K562 (cell line): ENCODE results near the gene ZNF814. TPM values are rescaled to one million over a fixed set of nuclear protein-coding genes. Genes with fewer than 3 reads are reported as not detected.

Experiments used
- ATAC-seq: fragments of 200-7000 bp; cut with Tn5 transposase; 3 replicates; pipeline ENCODE4 v1.9.1; 2020; ENCODE audit warnings: moderate library complexity
- BruUV-seq: library from RNA; stranded (reverse); fragments of 400-500 nt; replicated peaks from 2 replicates; lab custom pipeline; 2021; lab: Mats Ljungman, UMichigan
- CTCF ChIA-PET: fragments of 300-600 bp; formaldehyde crosslinking; extraction: SDS; loops from one replicate; lab custom pipeline; 2021; ENCODE audit warnings: low intra/inter-chr PET ratio; lab: Yijun Ruan, JAX
- POLR2A ChIA-PET: fragments of 300-600, 350-650 bp; sonication (Branson Sonifier 250); formaldehyde crosslinking; extraction: SDS; loops from one replicate; lab custom pipeline; 2021; ENCODE audit warnings: antibody characterized with exemption, inconsistent platforms; lab: Yijun Ruan, JAX
- DNase-seq, 4 experiments: peaks; one replicate each; pipeline versions ENCODE4 v3.0.0 to v3.0.0-alpha.2; 2011 to 2018; ENCODE audit warnings: low spot score in 3 of 4, mixed read lengths in 3 of 4; ENCODE audit errors: extremely low read depth in 1 of 4
- FAIRE-seq: peaks from 2 replicates; lab custom pipeline; 2011; peaks lifted over from hg19 to GRCh38; lab: Jason Lieb, UNC
- H2AFZ ChIP-seq: 2 replicates; pipeline ENCODE4 v1.6.0; 2011; ENCODE audit warnings: low read depth, low read length, control low read depth, inconsistent platforms
- H3K27ac ChIP-seq: fragments of 200-600 bp; 3 replicates; pipeline ENCODE4 v1.8.0; 2011; ENCODE audit warnings: low read depth, mild to moderate bottlenecking, control low read depth, inconsistent platforms, low read length, moderate library complexity, mixed read lengths; ENCODE audit errors: extremely low read depth
- H3K27me3 ChIP-seq, 2 experiments: fragments of 300-600 bp in 1 of 2; 2 replicates in 1 of 2; 3 replicates in 1 of 2; pipeline versions ENCODE4 v1.6.0 to v1.8.0; 2011; ENCODE audit warnings: inconsistent platforms in 2 of 2, low read length in 2 of 2, mild to moderate bottlenecking in 1 of 2, mixed read lengths in 1 of 2, moderate library complexity in 1 of 2; ENCODE audit not compliant: control insufficient read depth in 2 of 2, insufficient read depth in 2 of 2
- H3K36me3 ChIP-seq: fragments of 300-600 bp; 3 replicates; pipeline ENCODE4 v1.8.0; 2011; ENCODE audit warnings: mild to moderate bottlenecking, low read length, inconsistent platforms; ENCODE audit not compliant: control insufficient read depth, insufficient read depth
- H3K4me1 ChIP-seq, 2 experiments: fragments of 200-600 bp in 1 of 2; replicated peaks in 1 of 2; 2 replicates in 1 of 2; 3 replicates in 1 of 2; pipeline versions ENCODE4 v1.5.1 to v1.8.0; 2011; ENCODE audit warnings: inconsistent platforms in 2 of 2, low read length in 2 of 2, mild to moderate bottlenecking in 1 of 2, mixed read lengths in 1 of 2, moderate library complexity in 1 of 2; ENCODE audit not compliant: control insufficient read depth in 2 of 2, insufficient read depth in 2 of 2
- H3K4me2 ChIP-seq: 2 replicates; pipeline ENCODE4 v1.6.1; 2011; ENCODE audit warnings: low read length, control low read depth, inconsistent platforms, mixed read lengths; ENCODE audit not compliant: insufficient read depth
- H3K4me3 ChIP-seq: fragments of 200-600 bp; sonication (generic), shearing (Covaris generic); 2 replicates; pipeline ENCODE4 v1.5.1; 2016; ENCODE audit warnings: control low read depth, inconsistent platforms
- H3K79me2 ChIP-seq: fragments of 200-600 bp; 3 replicates; pipeline ENCODE4 v1.8.0; 2011; ENCODE audit warnings: low read length, inconsistent platforms; ENCODE audit not compliant: control insufficient read depth, insufficient read depth
- H3K9ac ChIP-seq, 2 experiments: 2 replicates each; pipeline versions ENCODE4 v1.6.0 to v1.6.1; 2011; ENCODE audit warnings: low read depth in 2 of 2, low read length in 2 of 2, control low read depth in 1 of 2, inconsistent platforms in 1 of 2, mild to moderate bottlenecking in 1 of 2, mixed read lengths in 1 of 2; ENCODE audit not compliant: insufficient read depth in 1 of 2
- H3K9me1 ChIP-seq: one replicate; pipeline ENCODE4 v1.6.0; 2011; ENCODE audit warnings: inconsistent platforms, mild to moderate bottlenecking, low read length, moderate library complexity; ENCODE audit not compliant: control insufficient read depth, insufficient read depth
- H3K9me3 ChIP-seq: replicated peaks from 2 replicates; pipeline ENCODE4 v1.5.1; 2011; ENCODE audit warnings: low read depth, low read length, inconsistent platforms; ENCODE audit not compliant: control insufficient read depth, insufficient read depth
- H4K20me1 ChIP-seq: replicated peaks from 2 replicates; pipeline ENCODE4 v1.6.1; 2011; ENCODE audit warnings: low read length, inconsistent platforms, mixed read lengths; ENCODE audit not compliant: control insufficient read depth, insufficient read depth
- MEIS2 ChIP-seq: fragments of 450-650 bp; IDR thresholded peaks from 2 replicates; pipeline ENCODE4 v1.6.1; 2014; ENCODE audit warnings: mild to moderate bottlenecking; ENCODE audit not compliant: partially characterized antibody
- NFIC ChIP-seq: fragments of 450-650 bp; IDR thresholded peaks from 2 replicates; pipeline ENCODE4 v1.6.1; 2017; ENCODE audit warnings: mild to moderate bottlenecking, inconsistent platforms
- SMARCA5 ChIP-seq: fragments of 450-650 bp; IDR thresholded peaks from 2 replicates; pipeline ENCODE4 v1.6.1; 2016
- TSC22D4 ChIP-seq: fragments of 450-650 bp; IDR thresholded peaks from 2 replicates; pipeline ENCODE4 v1.6.1; 2016; ENCODE audit warnings: missing genetic modification characterization, missing biosample characterization, control low read depth
- WGBS: fragments of 100-300 bp; shearing (Covaris generic); methylation state at CpG from one replicate; pipeline ENCODE4 v1.1.6; 2016; ENCODE audit warnings: low coverage, mixed read lengths; ENCODE audit not compliant: insufficient coverage; ENCODE audit errors: missing lambda C conversion rate; 5-methylcytosine and 5-hydroxymethylcytosine counted together
- in situ Hi-C: fragments of 300-500 bp; cut with MboI; formaldehyde crosslinking; loops from 4 replicates; pipeline ENCODE4 v1.15.0; 2018; ENCODE audit warnings: inconsistent platforms, mixed read lengths
- intact Hi-C: fragments of 100-400 bp; cut with micrococcal nuclease; formaldehyde crosslinking; loops from 2 replicates; pipeline ENCODE4 v1.14.2; 2022
- polyA plus RNA-seq, 8 experiments: library from polyadenylated mRNA; depleted of rRNA in 4 of 8; stranded (reverse) in 5 of 8; unstranded in 3 of 8; fragments of >200 nt; fragmentation: Nextera tagmentation in 2 of 8; fragmentation: Illumina TruSeq in 1 of 8; extraction: Ambion mirVana in 2 of 8; extraction: Trizol in 1 of 8; gene quantifications; 2 replicates each; pipeline versions ENCODE4 v1.2.1 to v1.2.3, GENCODE V29; 2011 to 2014; ENCODE audit warnings: inconsistent platforms in 1 of 8, missing spikeins in 1 of 8
- total RNA-seq, 7 experiments: library from RNA; depleted of rRNA in 6 of 7; stranded (reverse); fragments of >200 nt in 6 of 7; fragmentation: Illumina TruSeq in 2 of 7; extraction: Trizol in 2 of 7; gene quantifications; 2 replicates each; pipeline versions ENCODE4 v1.2.1 to v1.2.3, GENCODE V29; 2011 to 2021; ENCODE audit warnings: low replicate concordance in 1 of 7
- TF ChIP-seq, protein P1 (sequence below): fragments of 450-650 bp; IDR thresholded peaks from 2 replicates; pipeline ENCODE4 v1.6.1; 2014; ENCODE audit warnings: low read depth, mild to moderate bottlenecking, moderate library complexity, borderline replicate concordance

The ZNF814 gene
- total and polyA plus RNA-seq, 9 of the 15 experiments (the other 6 are each of a cell fraction or from before 2014, with no cell fraction given): 0.42 to 3.5 (median 1.9) TPM

DNA sequence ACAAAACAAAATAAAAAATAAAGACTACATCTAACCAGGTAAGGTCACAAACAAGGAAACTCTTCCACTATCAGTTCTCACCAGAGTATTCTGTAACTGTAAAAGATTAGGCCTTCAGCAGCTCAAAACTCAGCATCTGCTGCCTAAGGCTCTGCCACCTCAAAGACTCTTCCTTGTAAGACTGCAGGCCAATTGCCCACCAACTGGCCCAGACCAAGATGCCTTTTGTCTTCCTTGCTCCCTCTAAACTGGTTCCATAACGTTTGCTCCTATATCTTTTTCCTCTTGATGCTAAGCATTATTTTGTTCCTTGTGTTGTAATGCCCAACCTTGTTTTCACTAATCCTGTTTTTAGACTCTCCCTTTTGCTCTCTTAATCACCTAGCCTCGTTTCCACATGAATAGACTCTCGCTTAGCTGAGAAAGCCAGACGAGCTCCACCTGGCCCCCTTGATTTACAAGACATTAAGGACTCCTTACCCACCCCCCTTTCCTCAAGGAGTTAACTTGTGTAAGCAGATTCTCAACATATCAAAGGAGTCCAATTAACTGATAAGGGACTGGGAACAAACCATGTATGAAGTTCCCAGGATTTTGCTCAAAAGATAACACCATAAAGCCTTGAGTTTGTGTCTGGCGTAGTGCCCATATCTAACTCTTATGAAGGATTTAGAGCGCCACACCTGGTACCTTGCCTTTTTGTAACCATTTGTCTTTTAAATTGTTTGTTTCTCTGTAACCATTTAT is 1.5 kb downstream of the ZNF814 start:
- BruUV-seq: no TSS peak

More for the DNA sequence above, 1.5 kb downstream of the ZNF814 start:
- H3K27me3 ChIP-seq: no peaks in the 10 kb centered on the region
- H3K79me2 ChIP-seq: no peaks in the 10 kb centered on the region
- H3K4me2 ChIP-seq: no peak overlapping the region
- peaks cover 4% of the 10 kb centered on the region for H3K9me3 ChIP-seq
- in situ Hi-C loops: no loop called here
- POLR2A ChIA-PET: interaction anchor here (1.4 kb wide), 1 partner anchor 9 kb away, joined by 4 read pairs; no protein-coding TSS in a partner anchor
- no peak overlapping the region for H3K27ac ChIP-seq
- no peaks in the 10 kb centered on the region for H3K36me3 ChIP-seq
- ATAC-seq: no peak
- intact Hi-C loops: no loop called here
- no peak overlapping the region for H3K9ac ChIP-seq
- CTCF ChIA-PET: no interaction called here
- H2AFZ ChIP-seq: no peak overlapping the region
- peak; percentile 58 for TF ChIP-seq NFIC
- TF ChIP-seq MEIS2: no peak
- no peak for TF ChIP-seq TSC22D4 (tag)
- TF ChIP-seq SMARCA5: no peak
- TF ChIP-seq, protein P1, sequence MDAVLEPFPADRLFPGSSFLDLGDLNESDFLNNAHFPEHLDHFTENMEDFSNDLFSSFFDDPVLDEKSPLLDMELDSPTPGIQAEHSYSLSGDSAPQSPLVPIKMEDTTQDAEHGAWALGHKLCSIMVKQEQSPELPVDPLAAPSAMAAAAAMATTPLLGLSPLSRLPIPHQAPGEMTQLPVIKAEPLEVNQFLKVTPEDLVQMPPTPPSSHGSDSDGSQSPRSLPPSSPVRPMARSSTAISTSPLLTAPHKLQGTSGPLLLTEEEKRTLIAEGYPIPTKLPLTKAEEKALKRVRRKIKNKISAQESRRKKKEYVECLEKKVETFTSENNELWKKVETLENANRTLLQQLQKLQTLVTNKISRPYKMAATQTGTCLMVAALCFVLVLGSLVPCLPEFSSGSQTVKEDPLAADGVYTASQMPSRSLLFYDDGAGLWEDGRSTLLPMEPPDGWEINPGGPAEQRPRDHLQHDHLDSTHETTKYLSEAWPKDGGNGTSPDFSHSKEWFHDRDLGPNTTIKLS: no peak
- H3K9me1 ChIP-seq: no peaks in the 10 kb centered on the region
- H4K20me1 ChIP-seq: no peaks in the 10 kb centered on the region
- H3K4me3 ChIP-seq: no peak overlapping the region
- DNase-seq: no peak
- H3K4me1 ChIP-seq: peaks cover 0 to 5% of the 10 kb centered on the region in 2 experiments; a peak in 2 of 5 replicates
- FAIRE-seq: no peak
- 14% methylated on average over 6 of the region's 6 CpGs for WGBS
